ENCODE results near the gene ATP8B3. TPM values are rescaled to one million over a fixed set of nuclear protein-coding genes. Genes with fewer than 3 reads are reported as not detected.
A peak's percentile ranks its signal among the peaks of the same experiment; 100 is the strongest.

Gene ATP8B3
- total RNA-seq = 1 to 10 TPM in 3 of 4 donors, under 1 TPM in 1; 0.88 to 2.4 (median 1.9) TPM

- DNase-seq (ENCODE audit: low spot score) (no peak), ATAC-seq (ENCODE audit: low FRiP score) (peak; percentile 3)
- TF ChIP-seq CTCF (IDR thresholded peaks at IDR 0.05) = no peak
Measured at GRCh38 chr19:1811942-1812425, at the start of gene ATP8B3. TSS of gene ATP8B3 (minus strand) at chr19:1812276. CDS start at chr19:1811736, 540 bp downstream.

GRCh38 chr19:1861599-1862031 lies 49.5 kb upstream of the ATP8B3 start:
- TF ChIP-seq CTCF (IDR thresholded peaks at IDR 0.05) = no peak
- ATAC-seq (ENCODE audit: low FRiP score) (no peak), DNase-seq (ENCODE audit: low spot score) (no peak)

- ATAC-seq (ENCODE audit: low FRiP score) (no peak), DNase-seq (ENCODE audit: low spot score) (no peak)
- no peak for TF ChIP-seq CTCF (IDR thresholded peaks at IDR 0.05)
Measured at GRCh38 chr19:1860821-1861598, 48.9 kb upstream of the ATP8B3 start.

- ATAC-seq (ENCODE audit: low FRiP score) (no peak), DNase-seq (ENCODE audit: low spot score) (no peak)
- no peak for TF ChIP-seq CTCF (IDR thresholded peaks at IDR 0.05)
Measured at GRCh38 chr19:1860042-1860775, 48.1 kb upstream of the ATP8B3 start.

- no peak for TF ChIP-seq CTCF (IDR thresholded peaks at IDR 0.05)
- ATAC-seq (ENCODE audit: low FRiP score) = no peak
- no peak for DNase-seq (ENCODE audit: low spot score)
Measured at GRCh38 chr19:1859331-1859781, 47.3 kb upstream of the ATP8B3 start.

- TF ChIP-seq CTCF (IDR thresholded peaks at IDR 0.05) = no peak
Measured at GRCh38 chr19:1858412-1859081, 46.5 kb upstream of the ATP8B3 start.

More at GRCh38 chr19:1858412-1859081, 46.5 kb upstream of the ATP8B3 start:
- no peak for ATAC-seq (ENCODE audit: low FRiP score)
- no peak for DNase-seq (ENCODE audit: low spot score)
